ENCODE data around the gene HM13.

Gene HM13

DNA sequence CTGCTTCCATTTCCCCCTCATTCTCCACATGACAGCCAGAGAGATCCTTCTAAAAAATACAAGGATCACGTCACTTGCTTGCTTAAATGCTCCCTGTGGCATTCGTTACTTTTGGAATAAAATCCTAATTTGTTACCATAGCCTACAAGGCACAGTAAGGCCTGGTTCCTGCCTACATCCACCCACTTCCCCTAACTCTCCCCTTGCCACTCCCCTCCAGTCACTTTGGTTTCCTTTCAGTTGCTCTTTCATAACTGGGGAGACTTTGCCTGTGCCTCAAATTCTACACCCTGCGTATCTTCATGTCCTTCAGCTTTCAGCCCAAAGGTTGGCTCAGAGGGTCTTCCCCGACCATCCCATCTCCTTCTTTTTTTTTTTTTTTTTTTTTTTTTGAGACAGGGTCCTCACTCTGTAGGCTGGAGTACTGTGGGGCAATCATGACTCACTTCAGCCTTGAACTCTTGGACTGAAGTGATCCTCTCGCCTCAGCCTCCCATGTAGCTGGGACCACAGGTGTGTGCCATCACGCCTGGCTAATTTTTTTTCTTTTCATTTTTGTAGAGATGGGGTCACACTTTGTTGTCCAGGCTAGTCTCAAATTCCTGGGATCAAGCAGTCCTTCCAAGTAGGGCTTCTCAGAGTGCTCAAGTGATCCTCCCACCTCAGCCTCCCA is 103.3 kb downstream of the HM13 start:
- no peak overlapping the region for H3K9ac ChIP-seq
- H3K27ac ChIP-seq, result no peak overlapping the region
- H3K36me3 ChIP-seq (ENCODE audit: insufficient read depth), result no peaks in the 10 kb centered on the region
- H3K79me2 ChIP-seq (ENCODE audit: insufficient read depth, low read depth), result no peaks in the 10 kb centered on the region
- H3K27me3 ChIP-seq (ENCODE audit: insufficient read depth, low read depth), result no peaks in the 10 kb centered on the region
- no peak overlapping the region for H2AFZ ChIP-seq (ENCODE audit: low read depth)
- no peaks in the 10 kb centered on the region for H4K20me1 ChIP-seq (ENCODE audit: insufficient read depth)
- no peak overlapping the region for H3K4me2 ChIP-seq
- H3K4me3 ChIP-seq (IDR thresholded peaks at IDR 0.05; ENCODE audit: insufficient read depth, low read depth, low read length), result no peak overlapping the region
- TF ChIP-seq, protein P1, sequence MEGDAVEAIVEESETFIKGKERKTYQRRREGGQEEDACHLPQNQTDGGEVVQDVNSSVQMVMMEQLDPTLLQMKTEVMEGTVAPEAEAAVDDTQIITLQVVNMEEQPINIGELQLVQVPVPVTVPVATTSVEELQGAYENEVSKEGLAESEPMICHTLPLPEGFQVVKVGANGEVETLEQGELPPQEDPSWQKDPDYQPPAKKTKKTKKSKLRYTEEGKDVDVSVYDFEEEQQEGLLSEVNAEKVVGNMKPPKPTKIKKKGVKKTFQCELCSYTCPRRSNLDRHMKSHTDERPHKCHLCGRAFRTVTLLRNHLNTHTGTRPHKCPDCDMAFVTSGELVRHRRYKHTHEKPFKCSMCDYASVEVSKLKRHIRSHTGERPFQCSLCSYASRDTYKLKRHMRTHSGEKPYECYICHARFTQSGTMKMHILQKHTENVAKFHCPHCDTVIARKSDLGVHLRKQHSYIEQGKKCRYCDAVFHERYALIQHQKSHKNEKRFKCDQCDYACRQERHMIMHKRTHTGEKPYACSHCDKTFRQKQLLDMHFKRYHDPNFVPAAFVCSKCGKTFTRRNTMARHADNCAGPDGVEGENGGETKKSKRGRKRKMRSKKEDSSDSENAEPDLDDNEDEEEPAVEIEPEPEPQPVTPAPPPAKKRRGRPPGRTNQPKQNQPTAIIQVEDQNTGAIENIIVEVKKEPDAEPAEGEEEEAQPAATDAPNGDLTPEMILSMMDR (conservative IDR thresholded peaks at IDR 0.05; ENCODE audit: low read depth, low read length), result no peak
- H3K4me1 ChIP-seq (ENCODE audit: low read depth, poor library complexity, severe bottlenecking), result peaks cover 10% of the 10 kb centered on the region

All from KMS-11 (cell line).